GM23338 (cell line): ENCODE measurements around the gene GMPPB.

Experiments used
- CREB1 ChIP-seq: fragments of 250-450 bp; sonication (Bioruptor Pico); IDR thresholded peaks from 2 replicates; pipeline ENCODE4 v1.5.0; 2020; ENCODE audit warnings: low read depth, mild to moderate bottlenecking, moderate library complexity
- EZH2 ChIP-seq: fragments of 200-600 bp; sonication (generic); IDR thresholded peaks from one replicate; pipeline ENCODE4 v1.8.0; 2017; ENCODE audit warnings: antibody characterized with exemption, mild to moderate bottlenecking, low read depth; ENCODE audit not compliant: unreplicated experiment
- EZH2phosphoT487 ChIP-seq: fragments of 200-600 bp; sonication (generic); IDR thresholded peaks from one replicate; pipeline ENCODE4 v1.8.1; 2018; ENCODE audit warnings: antibody characterized with exemption; ENCODE audit not compliant: unreplicated experiment
- POLR2AphosphoS5 ChIP-seq: IDR thresholded peaks from 2 replicates; pipeline ENCODE4 v1.6.1; 2016; ENCODE audit warnings: antibody characterized with exemption, low read depth
- ZNF114 ChIP-seq: fragments of 250-450 bp; sonication (Bioruptor Pico); IDR thresholded peaks from 2 replicates; pipeline ENCODE4 v1.5.0; 2020; ENCODE audit warnings: mild to moderate bottlenecking, moderate library complexity
- TF ChIP-seq, protein P1 (sequence below), 2 experiments: fragments of 200-600 bp in 1 of 2; sonication (generic) in 1 of 2; conservative IDR thresholded peaks; 2 replicates each; pipeline versions ENCODE4 v1.5.1 to v1.6.1; 2016 to 2017; ENCODE audit warnings: antibody characterized with exemption in 2 of 2, low read depth in 2 of 2, mild to moderate bottlenecking in 2 of 2, moderate library complexity in 1 of 2
- TF ChIP-seq, protein P2 (sequence below): IDR thresholded peaks from one replicate; pipeline ENCODE4 v1.6.1; 2018; ENCODE audit warnings: antibody characterized with exemption; ENCODE audit not compliant: unreplicated experiment

DNA sequence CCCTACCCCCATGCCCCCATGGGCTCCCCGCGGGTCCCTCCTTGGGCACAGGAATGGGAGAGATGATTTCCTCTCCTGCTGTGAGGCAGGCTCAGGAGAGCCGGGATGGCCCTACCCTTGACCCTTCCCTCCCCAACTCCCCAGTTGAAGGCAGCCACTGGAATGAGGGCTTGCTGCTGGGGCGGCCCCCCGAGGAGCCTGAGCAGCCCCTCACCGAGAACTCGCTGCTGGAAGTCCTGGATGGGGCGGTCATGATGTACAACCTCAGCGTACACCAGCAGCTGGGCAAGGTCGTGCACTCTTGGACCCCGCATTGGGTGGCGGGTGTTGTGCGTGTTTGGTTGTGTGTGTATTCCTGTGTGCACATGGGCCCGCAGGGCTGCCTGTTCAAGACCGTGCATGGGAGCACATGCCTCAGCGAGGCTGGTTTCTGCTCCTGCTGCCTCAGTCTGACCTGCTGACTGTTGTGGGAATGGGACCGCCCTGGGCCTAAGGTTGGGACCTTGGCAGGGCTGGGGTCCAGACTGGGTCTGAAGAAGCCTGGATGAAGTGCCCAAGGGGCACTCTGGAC is 18.3 kb downstream of the GMPPB start:
- TF ChIP-seq CREB1 (no peak), EZH2phosphoT487 (no peak), EZH2 (no peak), POLR2AphosphoS5 (no peak), ZNF114 (CRISPR knock-in tag) (no peak)
- TF ChIP-seq, protein P1, sequence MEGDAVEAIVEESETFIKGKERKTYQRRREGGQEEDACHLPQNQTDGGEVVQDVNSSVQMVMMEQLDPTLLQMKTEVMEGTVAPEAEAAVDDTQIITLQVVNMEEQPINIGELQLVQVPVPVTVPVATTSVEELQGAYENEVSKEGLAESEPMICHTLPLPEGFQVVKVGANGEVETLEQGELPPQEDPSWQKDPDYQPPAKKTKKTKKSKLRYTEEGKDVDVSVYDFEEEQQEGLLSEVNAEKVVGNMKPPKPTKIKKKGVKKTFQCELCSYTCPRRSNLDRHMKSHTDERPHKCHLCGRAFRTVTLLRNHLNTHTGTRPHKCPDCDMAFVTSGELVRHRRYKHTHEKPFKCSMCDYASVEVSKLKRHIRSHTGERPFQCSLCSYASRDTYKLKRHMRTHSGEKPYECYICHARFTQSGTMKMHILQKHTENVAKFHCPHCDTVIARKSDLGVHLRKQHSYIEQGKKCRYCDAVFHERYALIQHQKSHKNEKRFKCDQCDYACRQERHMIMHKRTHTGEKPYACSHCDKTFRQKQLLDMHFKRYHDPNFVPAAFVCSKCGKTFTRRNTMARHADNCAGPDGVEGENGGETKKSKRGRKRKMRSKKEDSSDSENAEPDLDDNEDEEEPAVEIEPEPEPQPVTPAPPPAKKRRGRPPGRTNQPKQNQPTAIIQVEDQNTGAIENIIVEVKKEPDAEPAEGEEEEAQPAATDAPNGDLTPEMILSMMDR (conservative IDR thresholded peaks at IDR 0.05; ENCODE audit: low read depth in 2 of 2), result no peak
- TF ChIP-seq, protein P2, sequence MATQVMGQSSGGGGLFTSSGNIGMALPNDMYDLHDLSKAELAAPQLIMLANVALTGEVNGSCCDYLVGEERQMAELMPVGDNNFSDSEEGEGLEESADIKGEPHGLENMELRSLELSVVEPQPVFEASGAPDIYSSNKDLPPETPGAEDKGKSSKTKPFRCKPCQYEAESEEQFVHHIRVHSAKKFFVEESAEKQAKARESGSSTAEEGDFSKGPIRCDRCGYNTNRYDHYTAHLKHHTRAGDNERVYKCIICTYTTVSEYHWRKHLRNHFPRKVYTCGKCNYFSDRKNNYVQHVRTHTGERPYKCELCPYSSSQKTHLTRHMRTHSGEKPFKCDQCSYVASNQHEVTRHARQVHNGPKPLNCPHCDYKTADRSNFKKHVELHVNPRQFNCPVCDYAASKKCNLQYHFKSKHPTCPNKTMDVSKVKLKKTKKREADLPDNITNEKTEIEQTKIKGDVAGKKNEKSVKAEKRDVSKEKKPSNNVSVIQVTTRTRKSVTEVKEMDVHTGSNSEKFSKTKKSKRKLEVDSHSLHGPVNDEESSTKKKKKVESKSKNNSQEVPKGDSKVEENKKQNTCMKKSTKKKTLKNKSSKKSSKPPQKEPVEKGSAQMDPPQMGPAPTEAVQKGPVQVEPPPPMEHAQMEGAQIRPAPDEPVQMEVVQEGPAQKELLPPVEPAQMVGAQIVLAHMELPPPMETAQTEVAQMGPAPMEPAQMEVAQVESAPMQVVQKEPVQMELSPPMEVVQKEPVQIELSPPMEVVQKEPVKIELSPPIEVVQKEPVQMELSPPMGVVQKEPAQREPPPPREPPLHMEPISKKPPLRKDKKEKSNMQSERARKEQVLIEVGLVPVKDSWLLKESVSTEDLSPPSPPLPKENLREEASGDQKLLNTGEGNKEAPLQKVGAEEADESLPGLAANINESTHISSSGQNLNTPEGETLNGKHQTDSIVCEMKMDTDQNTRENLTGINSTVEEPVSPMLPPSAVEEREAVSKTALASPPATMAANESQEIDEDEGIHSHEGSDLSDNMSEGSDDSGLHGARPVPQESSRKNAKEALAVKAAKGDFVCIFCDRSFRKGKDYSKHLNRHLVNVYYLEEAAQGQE, result no peak
